GM12878 (cell line): ENCODE results near the gene DUSP10. TPM values are rescaled to one million over a fixed set of nuclear protein-coding genes. Genes with fewer than 3 reads are reported as not detected.

Experiments used
- ATAC-seq: fragments of 200-7000 bp; cut with Tn5 transposase; 3 replicates; pipeline ENCODE4 v1.9.1; 2020; ENCODE audit warnings: mild to moderate bottlenecking, moderate library complexity
- BruUV-seq: library from RNA; stranded (reverse); fragments of 400-500 nt; replicated peaks from 2 replicates; lab custom pipeline; 2021; lab: Mats Ljungman, UMichigan
- CTCF ChIA-PET: fragments of 300-600 bp; sonication (Branson Sonifier 250); formaldehyde crosslinking; extraction: SDS; loops from one replicate; lab custom pipeline; 2021; ENCODE audit warnings: inconsistent platforms; lab: Yijun Ruan, JAX
- POLR2A ChIA-PET: fragments of 350-600 bp; formaldehyde crosslinking; extraction: SDS; loops from one replicate; lab custom pipeline; 2021; ENCODE audit warnings: inconsistent platforms; lab: Charles Lee
- RAD21 ChIA-PET: fragments of 300-600 bp; sonication (Branson Sonifier 250); formaldehyde crosslinking; loops from one replicate; lab custom pipeline; 2023; ENCODE audit warnings: antibody characterized with exemption; ENCODE audit not compliant: unreplicated experiment; lab: Charles Lee
- SMC1A ChIA-PET: fragments of 300-600 bp; sonication (Branson Sonifier 250); formaldehyde crosslinking; loops from one replicate; lab custom pipeline; 2023; ENCODE audit not compliant: unreplicated experiment, uncharacterized antibody; lab: Charles Lee
- DNase-seq: peaks from one replicate; pipeline ENCODE4 v3.0.0-alpha.2; 2011; ENCODE audit warnings: low read depth, low spot score
- FAIRE-seq: peaks from 3 replicates; lab custom pipeline; 2011; peaks lifted over from hg19 to GRCh38; lab: Jason Lieb, UNC
- H2AFZ ChIP-seq: 2 replicates; pipeline ENCODE4 v1.6.0; 2011; ENCODE audit warnings: low read depth, low read length, control low read depth; ENCODE audit not compliant: control insufficient read depth
- H3K27ac ChIP-seq: 2 replicates; pipeline ENCODE4 v1.5.1; 2011; ENCODE audit warnings: control low read depth; ENCODE audit not compliant: control insufficient read depth, insufficient read depth
- H3K27me3 ChIP-seq, 2 experiments: replicated peaks in 1 of 2; 2 replicates each; pipeline versions ENCODE4 v1.6.0 to v1.6.1; 2011; ENCODE audit warnings: low read length in 1 of 2; ENCODE audit not compliant: control insufficient read depth in 2 of 2, insufficient read depth in 2 of 2
- H3K36me3 ChIP-seq, 2 experiments: 2 replicates each; pipeline ENCODE4 v1.5.1; 2011; ENCODE audit warnings: low read length in 1 of 2; ENCODE audit not compliant: control insufficient read depth in 2 of 2, insufficient read depth in 2 of 2
- H3K4me1 ChIP-seq: 2 replicates; pipeline ENCODE4 v1.6.1; 2011; ENCODE audit warnings: mild to moderate bottlenecking, low read length, moderate library complexity, mixed read lengths; ENCODE audit not compliant: control insufficient read depth, insufficient read depth
- H3K4me2 ChIP-seq: 2 replicates; pipeline ENCODE4 v1.6.0; 2011; ENCODE audit warnings: control low read depth; ENCODE audit not compliant: control insufficient read depth, insufficient read depth
- H3K4me3 ChIP-seq: fragments of 200-600 bp; sonication (generic); 2 replicates; pipeline ENCODE4 v1.5.1; 2016
- H3K79me2 ChIP-seq: 2 replicates; pipeline ENCODE4 v1.6.0; 2011; ENCODE audit warnings: low read length; ENCODE audit not compliant: control insufficient read depth, insufficient read depth
- H3K9ac ChIP-seq: 2 replicates; pipeline ENCODE4 v1.8.0; 2011; ENCODE audit warnings: low read length, control low read depth, mixed read lengths; ENCODE audit not compliant: control insufficient read depth, insufficient read depth
- H3K9me3 ChIP-seq: replicated peaks from 3 replicates; pipeline ENCODE4 v1.5.1; 2011; ENCODE audit warnings: mild to moderate bottlenecking, low read length; ENCODE audit not compliant: control insufficient read depth, insufficient read depth
- H4K20me1 ChIP-seq: 2 replicates; pipeline ENCODE4 v1.6.0; 2011; ENCODE audit not compliant: control insufficient read depth, insufficient read depth
- ASH2L ChIP-seq: fragments of 300-600, 200-600 bp; sonication (generic); IDR thresholded peaks from 2 replicates; pipeline ENCODE4 v1.6.1; 2017; ENCODE audit warnings: low read depth, mild to moderate bottlenecking, borderline replicate concordance
- BCL11A ChIP-seq: IDR thresholded peaks from 2 replicates; pipeline ENCODE4 v1.6.1; 2011; ENCODE audit warnings: low read depth, low read length
- BRCA1 ChIP-seq: IDR thresholded peaks from 2 replicates; pipeline ENCODE4 v1.6.1; 2011; ENCODE audit warnings: low read depth, low read length, improper control_type of control experiment
- CREM ChIP-seq: IDR thresholded peaks from 2 replicates; pipeline ENCODE4 v1.6.1; 2014; ENCODE audit warnings: antibody characterized with exemption, low read depth
- FOS ChIP-seq: IDR thresholded peaks from 3 replicates; pipeline ENCODE4 v1.6.1; 2011; ENCODE audit warnings: borderline replicate concordance; ENCODE audit not compliant: insufficient read length; ENCODE audit errors: extremely low read depth
- MTA2 ChIP-seq: fragments of 450-650 bp; IDR thresholded peaks from 2 replicates; pipeline ENCODE4 v1.6.1; 2016; ENCODE audit warnings: low read depth, mild to moderate bottlenecking, moderate library complexity
- POU2F2 ChIP-seq: IDR thresholded peaks from 3 replicates; pipeline ENCODE4 v1.6.1; 2011; ENCODE audit warnings: low read depth, mild to moderate bottlenecking, low read length, borderline replicate concordance
- RBBP5 ChIP-seq: fragments of 200-600 bp; sonication (generic); conservative IDR thresholded peaks from 2 replicates; pipeline ENCODE4 v1.6.1; 2016
- RUNX3 ChIP-seq: IDR thresholded peaks from 2 replicates; pipeline ENCODE4 v1.6.1; 2012; ENCODE audit warnings: low read length, inconsistent platforms
- SP1 ChIP-seq: IDR thresholded peaks from one replicate; pipeline ENCODE4 v1.6.1; 2011; ENCODE audit warnings: low read depth, low read length
- TBL1XR1 ChIP-seq: IDR thresholded peaks from 2 replicates; pipeline ENCODE4 v1.6.1; 2012; ENCODE audit warnings: low read depth, low read length, improper control_type of control experiment
- WGBS: methylation state at CpG from one replicate; pipeline ENCODE4 v1.1.6; 2016; ENCODE audit warnings: low lambda C conversion rate; ENCODE audit not compliant: insufficient replicate concordance, insufficient coverage; ENCODE audit errors: missing lambda C conversion rate; 5-methylcytosine and 5-hydroxymethylcytosine counted together
- in situ Hi-C: fragments of 300-500 bp; cut with MboI; formaldehyde crosslinking; loops from 9 replicates; pipeline ENCODE4 v1.14.3; 2018; ENCODE audit warnings: mixed read lengths
- intact Hi-C: fragments of 100-400 bp; cut with micrococcal nuclease; formaldehyde crosslinking; loops from one replicate; pipeline ENCODE4 v1.14.2; 2022; ENCODE audit not compliant: unreplicated experiment
- polyA plus RNA-seq, 11 experiments: library from polyadenylated mRNA; depleted of rRNA in 4 of 11; unstranded in 6 of 11; stranded (reverse) in 5 of 11; fragments of >200 nt; fragmentation: Nextera tagmentation in 4 of 11; fragmentation: Illumina TruSeq in 1 of 11; extraction: Ambion mirVana in 4 of 11; extraction: Trizol in 1 of 11; gene quantifications; 1 replicate in 1 of 11; 2 replicates in 10 of 11; pipeline versions ENCODE4 v1.2.1 to v1.2.3, GENCODE V29; 2011 to 2016; ENCODE audit warnings: inconsistent platforms in 2 of 11, missing spikeins in 2 of 11, low read depth in 1 of 11
- total RNA-seq, 4 experiments: library from RNA; depleted of rRNA in 3 of 4; stranded (reverse); fragments of >200 nt in 3 of 4; fragmentation: Illumina TruSeq in 1 of 4; extraction: Trizol in 1 of 4; gene quantifications; 2 replicates each; pipeline versions ENCODE4 v1.2.1 to v1.2.3, GENCODE V29; 2013 to 2021
- TF ChIP-seq, protein P1 (sequence below): fragments of 450-650 bp; IDR thresholded peaks from 2 replicates; pipeline ENCODE4 v1.6.1; 2016; ENCODE audit warnings: mild to moderate bottlenecking, moderate library complexity, borderline replicate concordance

The DUSP10 gene
- total and polyA plus RNA-seq, 10 of the 15 experiments (the other 5 are each of a cell fraction or from before 2014, with no cell fraction given): 20.3 to 38.4 (median 27.8) TPM

DNA sequence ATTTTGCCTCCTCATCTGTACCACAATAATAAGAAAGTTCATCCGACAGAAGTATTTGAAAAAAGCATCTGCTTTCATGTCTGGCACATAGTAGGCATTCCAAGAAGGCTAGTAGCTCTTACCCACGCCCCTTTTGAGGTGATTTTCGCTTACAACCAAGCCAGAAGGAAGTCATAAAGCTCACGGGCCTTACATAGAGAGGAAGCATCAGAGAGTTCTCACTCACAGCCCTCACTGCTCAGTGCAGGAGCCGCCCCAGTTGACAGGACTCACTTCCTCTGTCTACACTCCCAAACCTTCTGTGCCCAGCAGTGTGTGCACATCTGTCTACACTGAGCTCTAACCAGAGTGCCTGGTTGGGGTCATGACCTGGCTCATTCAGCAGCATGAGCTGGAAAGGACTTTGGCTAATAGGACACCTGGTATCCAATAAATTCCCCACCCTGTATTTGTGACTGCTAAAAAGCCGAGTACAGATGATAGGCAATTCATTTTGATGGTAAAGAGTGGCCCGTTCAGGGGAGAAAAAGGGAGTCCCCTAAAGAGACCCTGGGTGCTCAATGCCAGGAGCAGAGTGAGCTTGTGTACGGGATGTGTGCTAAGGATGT lies 36.8 kb upstream of the DUSP10 start (continued):
- no peak for TF ChIP-seq BCL11A
- no peak for TF ChIP-seq TBL1XR1
- TF ChIP-seq MTA2: no peak
- no peak for TF ChIP-seq RUNX3

DNA sequence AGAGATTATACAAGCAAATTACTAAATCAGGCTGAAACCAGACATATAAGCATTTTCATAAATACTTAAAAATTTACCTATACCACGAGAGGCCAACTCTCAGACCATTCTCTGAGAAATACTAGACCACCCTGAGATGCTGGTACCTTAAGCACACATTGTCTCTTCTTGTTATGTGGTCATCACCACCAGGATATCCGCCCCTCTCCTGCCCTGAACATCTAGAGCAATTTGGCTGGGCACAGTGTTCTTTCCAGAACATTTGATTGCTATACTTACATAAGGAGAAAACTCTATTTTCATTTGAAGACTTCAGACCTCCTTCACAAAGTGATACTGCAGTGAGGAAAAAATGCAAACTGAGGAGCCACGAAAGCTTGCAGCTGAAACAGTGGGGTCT lies 36.2 kb upstream of the DUSP10 start:
- Histone ChIP-seq H3K79me2 (peaks cover 2% of the 10 kb centered on the region; the same call in 1 of the 2 replicates), H2AFZ (no peak overlapping the region; the same call in 1 of the 2 replicates), H3K27me3 (no peaks in the 10 kb centered on the region), H3K9me3 (no peaks in the 10 kb centered on the region), H3K4me1 (peaks cover 67% of the 10 kb centered on the region), H3K9ac (peak overlapping the region; percentile 44), H3K27ac (peak overlapping the region; percentile 89), H3K36me3 (no peaks in the 10 kb centered on the region), H3K4me3 (peak overlapping the region; percentile 45), H4K20me1 (no peaks in the 10 kb centered on the region), H3K4me2 (peak overlapping the region; percentile 64)
- BruUV-seq: no TSS peak
- ChIA-PET RAD21 (interaction anchor here (0.7 to 15.1 kb wide), 22 partner anchors 12 to 387 kb away, joined by 3 to 393 read pairs (median 7); partner anchors contain the start of gene DUSP10), SMC1A (interaction anchor here (0.6 to 18.9 kb wide), 43 partner anchors 10 to 387 kb away, joined by 3 to 510 read pairs (median 6); partner anchors contain the start of gene DUSP10), POLR2A (interaction anchor here (1.1 to 13.0 kb wide), 11 partner anchors 11 to 214 kb away, joined by 3 to 203 read pairs (median 7); partner anchors contain the start of gene DUSP10), CTCF (interaction anchor here (1.1 to 12.3 kb wide), 10 partner anchors 8 to 235 kb away, joined by 3 to 153 read pairs (median 8); partner anchors contain the start of gene DUSP10)
- FAIRE-seq (no peak), DNase-seq (no peak), ATAC-seq (peak; percentile 43)
- 6% methylated on average over 3 of the region's 3 CpGs for WGBS
- in situ Hi-C loops (no loop called here), intact Hi-C loops (loop anchor here (1.0 to 5.0 kb wide), 3 partner anchors 15 to 389 kb away; no protein-coding TSS in a partner anchor)
- TF ChIP-seq FOS: no peak
- TF ChIP-seq, protein P1, sequence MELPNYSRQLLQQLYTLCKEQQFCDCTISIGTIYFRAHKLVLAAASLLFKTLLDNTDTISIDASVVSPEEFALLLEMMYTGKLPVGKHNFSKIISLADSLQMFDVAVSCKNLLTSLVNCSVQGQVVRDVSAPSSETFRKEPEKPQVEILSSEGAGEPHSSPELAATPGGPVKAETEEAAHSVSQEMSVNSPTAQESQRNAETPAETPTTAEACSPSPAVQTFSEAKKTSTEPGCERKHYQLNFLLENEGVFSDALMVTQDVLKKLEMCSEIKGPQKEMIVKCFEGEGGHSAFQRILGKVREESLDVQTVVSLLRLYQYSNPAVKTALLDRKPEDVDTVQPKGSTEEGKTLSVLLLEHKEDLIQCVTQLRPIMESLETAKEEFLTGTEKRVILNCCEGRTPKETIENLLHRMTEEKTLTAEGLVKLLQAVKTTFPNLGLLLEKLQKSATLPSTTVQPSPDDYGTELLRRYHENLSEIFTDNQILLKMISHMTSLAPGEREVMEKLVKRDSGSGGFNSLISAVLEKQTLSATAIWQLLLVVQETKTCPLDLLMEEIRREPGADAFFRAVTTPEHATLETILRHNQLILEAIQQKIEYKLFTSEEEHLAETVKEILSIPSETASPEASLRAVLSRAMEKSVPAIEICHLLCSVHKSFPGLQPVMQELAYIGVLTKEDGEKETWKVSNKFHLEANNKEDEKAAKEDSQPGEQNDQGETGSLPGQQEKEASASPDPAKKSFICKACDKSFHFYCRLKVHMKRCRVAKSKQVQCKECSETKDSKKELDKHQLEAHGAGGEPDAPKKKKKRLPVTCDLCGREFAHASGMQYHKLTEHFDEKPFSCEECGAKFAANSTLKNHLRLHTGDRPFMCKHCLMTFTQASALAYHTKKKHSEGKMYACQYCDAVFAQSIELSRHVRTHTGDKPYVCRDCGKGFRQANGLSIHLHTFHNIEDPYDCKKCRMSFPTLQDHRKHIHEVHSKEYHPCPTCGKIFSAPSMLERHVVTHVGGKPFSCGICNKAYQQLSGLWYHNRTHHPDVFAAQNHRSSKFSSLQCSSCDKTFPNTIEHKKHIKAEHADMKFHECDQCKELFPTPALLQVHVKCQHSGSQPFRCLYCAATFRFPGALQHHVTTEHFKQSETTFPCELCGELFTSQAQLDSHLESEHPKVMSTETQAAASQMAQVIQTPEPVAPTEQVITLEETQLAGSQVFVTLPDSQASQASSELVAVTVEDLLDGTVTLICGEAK: no peak
- TF ChIP-seq BRCA1: no peak
- TF ChIP-seq ASH2L: no peak
- no peak for TF ChIP-seq POU2F2
- TF ChIP-seq CREM: no peak
- no peak for TF ChIP-seq SP1
- no peak for TF ChIP-seq RBBP5
